Mesendoderm (in vitro differentiated cells): ENCODE data around the gene HSPB8.
A peak's percentile ranks its signal among the peaks of the same experiment; 100 is the strongest.

ENCODE experiments used
- DNase-seq: peaks from one replicate; pipeline ENCODE4 v3.0.0; 2013
- H2AK5ac ChIP-seq: 2 replicates; pipeline ENCODE4 v1.6.1; 2013; ENCODE audit warnings: low read length, inconsistent platforms
- H2BK120ac ChIP-seq: 2 replicates; pipeline ENCODE4 v1.6.1; 2013; ENCODE audit warnings: low read depth, mild to moderate bottlenecking, low read length, moderate library complexity, mixed read lengths
- H2BK15ac ChIP-seq: replicated peaks from 2 replicates; pipeline ENCODE4 v1.6.1; 2013; ENCODE audit warnings: low read depth, mild to moderate bottlenecking, moderate library complexity
- H2BK5ac ChIP-seq: 2 replicates; pipeline ENCODE4 v1.6.1; 2013; ENCODE audit warnings: low read length, inconsistent platforms
- H3K18ac ChIP-seq: 2 replicates; pipeline ENCODE4 v1.6.1; 2013; ENCODE audit warnings: mild to moderate bottlenecking, low read length, mixed read lengths
- H3K23ac ChIP-seq: one replicate; pipeline ENCODE4 v1.6.1; 2013; ENCODE audit warnings: low read length
- H3K27ac ChIP-seq: 2 replicates; pipeline ENCODE4 v1.5.1; 2013; ENCODE audit warnings: low read depth, mild to moderate bottlenecking, inconsistent platforms, low read length, moderate library complexity
- H3K27me3 ChIP-seq: 2 replicates; pipeline ENCODE4 v1.6.1; 2013; ENCODE audit warnings: low read length, control low read depth, mild to moderate bottlenecking, inconsistent platforms; ENCODE audit not compliant: insufficient read depth, poor library complexity
- H3K36me3 ChIP-seq: 2 replicates; pipeline ENCODE4 v1.6.1; 2013; ENCODE audit warnings: low read length, inconsistent platforms; ENCODE audit not compliant: control insufficient read depth, insufficient read depth
- H3K4ac ChIP-seq: one replicate; pipeline ENCODE4 v1.6.1; 2013; ENCODE audit warnings: low read depth, mild to moderate bottlenecking, low read length, moderate library complexity
- H3K4me1 ChIP-seq: 2 replicates; pipeline ENCODE4 v1.6.1; 2013; ENCODE audit warnings: low read depth, low read length, inconsistent platforms; ENCODE audit not compliant: control insufficient read depth
- H3K4me2 ChIP-seq: 2 replicates; pipeline ENCODE4 v1.6.1; 2013; ENCODE audit warnings: low read length
- H3K4me3 ChIP-seq: 2 replicates; pipeline ENCODE4 v1.5.1; 2013; ENCODE audit warnings: mild to moderate bottlenecking, low read length
- H3K56ac ChIP-seq: one replicate; pipeline ENCODE4 v1.6.1; 2013; ENCODE audit warnings: low read length
- H3K79me1 ChIP-seq: 2 replicates; pipeline ENCODE4 v1.6.1; 2013; ENCODE audit warnings: low read length, inconsistent platforms
- H3K79me2 ChIP-seq: 2 replicates; pipeline ENCODE4 v1.6.1; 2013; ENCODE audit warnings: mild to moderate bottlenecking, low read length; ENCODE audit not compliant: control insufficient read depth, insufficient read depth
- H3K9ac ChIP-seq: 2 replicates; pipeline ENCODE4 v1.6.1; 2013; ENCODE audit warnings: low read length, inconsistent platforms
- H4K5ac ChIP-seq: one replicate; pipeline ENCODE4 v1.6.1; 2013; ENCODE audit warnings: low read length
- H4K8ac ChIP-seq: one replicate; pipeline ENCODE4 v1.6.1; 2013; ENCODE audit warnings: low read depth, mild to moderate bottlenecking, control low read depth, low read length, moderate library complexity
- WGBS: extraction: QIAGEN DNeasy Blood & Tissue Kit; methylation state at CpG from one replicate; pipeline ENCODE4 v1.1.7; 2013; ENCODE audit warnings: low lambda C conversion rate, missing lambda C conversion rate; ENCODE audit not compliant: insufficient coverage; ENCODE audit errors: extremely low coverage; 5-methylcytosine and 5-hydroxymethylcytosine counted together

HSPB8 gene

DNA sequence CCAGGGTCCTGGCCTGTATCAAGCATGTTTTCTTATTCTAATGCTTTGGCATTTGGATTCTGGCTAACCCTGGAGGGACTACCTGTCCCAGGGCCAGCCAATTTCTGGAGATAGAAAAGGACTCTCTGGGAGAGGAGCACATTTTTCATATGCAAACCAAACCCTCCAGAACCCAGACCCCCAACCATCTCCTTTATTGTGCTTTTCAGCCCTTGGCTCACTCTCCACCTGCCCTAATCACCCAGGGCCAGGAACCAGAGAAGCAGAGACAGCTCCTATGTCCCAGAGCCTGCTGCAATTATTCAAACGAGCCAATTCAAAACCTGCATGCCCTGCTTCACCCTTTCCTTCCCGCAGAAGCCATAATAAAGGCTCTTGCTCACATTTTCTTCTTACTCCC is 23.8 kb downstream of the HSPB8 start:
- no peak overlapping the region for H2AK5ac ChIP-seq
- H3K56ac ChIP-seq, result no peak overlapping the region
- H3K4me1 ChIP-seq, result no peaks in the 10 kb centered on the region
- WGBS, result no CpG with 5 or more reads among the region's 2 CpGs
- no peak overlapping the region for H2BK120ac ChIP-seq
- no peak overlapping the region for H3K4me2 ChIP-seq
- H3K4me3 ChIP-seq, result no peak overlapping the region
- H4K8ac ChIP-seq, result no peak overlapping the region
- no peaks in the 10 kb centered on the region for H3K79me1 ChIP-seq
- no peak overlapping the region for H2BK5ac ChIP-seq
- no peak overlapping the region for H2BK15ac ChIP-seq
- H3K4ac ChIP-seq, result no peak overlapping the region
- no peak overlapping the region for H4K5ac ChIP-seq
- no peak overlapping the region for H3K27ac ChIP-seq
- H3K23ac ChIP-seq, result no peak overlapping the region
- no peak overlapping the region for H3K18ac ChIP-seq
- H3K36me3 ChIP-seq, result no peaks in the 10 kb centered on the region
- no peak for DNase-seq
- H3K9ac ChIP-seq, result no peak overlapping the region
- H3K27me3 ChIP-seq, result no peaks in the 10 kb centered on the region
- H3K79me2 ChIP-seq, result no peaks in the 10 kb centered on the region

DNA sequence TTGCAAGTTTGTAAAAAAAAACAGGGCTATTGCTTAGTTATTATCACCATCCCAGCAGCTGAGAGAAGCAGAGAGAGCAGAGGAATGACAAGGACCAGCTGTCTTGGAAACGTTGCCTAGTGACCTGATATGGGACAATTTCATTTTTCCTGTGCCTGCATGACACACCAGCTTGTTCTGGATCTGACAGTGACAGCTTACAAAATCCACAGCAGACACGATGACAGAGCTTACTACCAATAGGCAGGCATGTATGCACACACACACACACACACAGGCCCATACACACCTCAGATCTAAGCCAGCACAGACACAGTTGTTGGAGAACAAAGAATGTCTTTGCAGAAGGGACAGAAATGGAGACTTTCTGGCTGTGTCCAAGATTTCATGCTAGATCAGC is 25.4 kb downstream of the HSPB8 start:
- no peak overlapping the region for H3K18ac ChIP-seq
- H2AK5ac ChIP-seq, result no peak overlapping the region
- H2BK5ac ChIP-seq, result no peak overlapping the region
- H3K4ac ChIP-seq, result no peak overlapping the region
- no peaks in the 10 kb centered on the region for H3K36me3 ChIP-seq
- no CpG with 5 or more reads among the region's 2 CpGs for WGBS
- H3K4me1 ChIP-seq, result no peaks in the 10 kb centered on the region
- H2BK120ac ChIP-seq, result no peak overlapping the region
- H3K56ac ChIP-seq, result no peak overlapping the region
- no peak overlapping the region for H3K27ac ChIP-seq
- no peaks in the 10 kb centered on the region for H3K79me2 ChIP-seq
- no peak overlapping the region for H4K5ac ChIP-seq
- H3K9ac ChIP-seq, result no peak overlapping the region
- no peak overlapping the region for H4K8ac ChIP-seq
- H3K4me2 ChIP-seq, result no peak overlapping the region
- H2BK15ac ChIP-seq, result no peak overlapping the region
- no peak overlapping the region for H3K23ac ChIP-seq
- no peaks in the 10 kb centered on the region for H3K79me1 ChIP-seq
- DNase-seq, result no peak
- H3K27me3 ChIP-seq, result no peaks in the 10 kb centered on the region
- no peak overlapping the region for H3K4me3 ChIP-seq

DNA sequence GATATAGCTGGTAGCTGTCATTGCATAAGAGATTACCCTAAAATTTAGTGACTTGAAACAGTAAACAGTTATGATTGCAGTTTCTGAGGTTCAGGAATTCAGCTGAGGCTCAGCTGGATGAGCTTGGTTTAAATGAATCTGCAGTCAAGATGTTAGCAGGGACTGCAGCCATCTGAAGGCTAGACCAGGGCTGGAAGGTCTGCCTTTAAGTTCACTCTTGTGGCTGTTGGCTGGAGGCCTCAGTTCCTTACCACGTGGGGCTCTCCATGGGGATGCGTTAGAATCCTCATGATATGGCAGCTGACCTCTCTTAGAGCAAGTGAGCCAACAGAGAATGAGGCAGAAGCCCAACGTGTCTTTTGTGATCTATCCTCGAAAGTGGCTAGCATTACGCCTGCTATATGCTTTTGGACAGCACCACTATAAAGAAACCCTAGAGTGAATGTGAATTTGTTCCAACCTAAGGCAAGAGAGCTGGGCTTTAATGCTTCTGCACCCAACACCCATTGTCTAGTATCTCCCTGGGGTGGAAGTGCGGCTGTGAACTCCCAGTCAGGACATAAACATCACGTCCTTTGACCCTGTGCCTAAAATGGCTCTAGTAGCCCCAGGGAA is 26.0 kb downstream of the HSPB8 start:
- H3K36me3 ChIP-seq, result no peaks in the 10 kb centered on the region
- no peak overlapping the region for H3K23ac ChIP-seq
- no peak overlapping the region for H2BK120ac ChIP-seq
- H4K5ac ChIP-seq, result no peak overlapping the region
- H3K4me1 ChIP-seq, result no peaks in the 10 kb centered on the region
- no peaks in the 10 kb centered on the region for H3K27me3 ChIP-seq
- no peak overlapping the region for H3K9ac ChIP-seq
- no peak overlapping the region for H2BK15ac ChIP-seq
- DNase-seq, result no peak
- no peak overlapping the region for H4K8ac ChIP-seq
- WGBS, result no CpG with 5 or more reads among the region's 7 CpGs
- H3K18ac ChIP-seq, result no peak overlapping the region
- no peak overlapping the region for H3K4me3 ChIP-seq
- H3K79me1 ChIP-seq, result no peaks in the 10 kb centered on the region
- H3K4me2 ChIP-seq, result no peak overlapping the region
- no peak overlapping the region for H3K56ac ChIP-seq
- no peak overlapping the region for H3K27ac ChIP-seq
- no peak overlapping the region for H2BK5ac ChIP-seq
- no peaks in the 10 kb centered on the region for H3K79me2 ChIP-seq
- no peak overlapping the region for H3K4ac ChIP-seq
- no peak overlapping the region for H2AK5ac ChIP-seq

DNA sequence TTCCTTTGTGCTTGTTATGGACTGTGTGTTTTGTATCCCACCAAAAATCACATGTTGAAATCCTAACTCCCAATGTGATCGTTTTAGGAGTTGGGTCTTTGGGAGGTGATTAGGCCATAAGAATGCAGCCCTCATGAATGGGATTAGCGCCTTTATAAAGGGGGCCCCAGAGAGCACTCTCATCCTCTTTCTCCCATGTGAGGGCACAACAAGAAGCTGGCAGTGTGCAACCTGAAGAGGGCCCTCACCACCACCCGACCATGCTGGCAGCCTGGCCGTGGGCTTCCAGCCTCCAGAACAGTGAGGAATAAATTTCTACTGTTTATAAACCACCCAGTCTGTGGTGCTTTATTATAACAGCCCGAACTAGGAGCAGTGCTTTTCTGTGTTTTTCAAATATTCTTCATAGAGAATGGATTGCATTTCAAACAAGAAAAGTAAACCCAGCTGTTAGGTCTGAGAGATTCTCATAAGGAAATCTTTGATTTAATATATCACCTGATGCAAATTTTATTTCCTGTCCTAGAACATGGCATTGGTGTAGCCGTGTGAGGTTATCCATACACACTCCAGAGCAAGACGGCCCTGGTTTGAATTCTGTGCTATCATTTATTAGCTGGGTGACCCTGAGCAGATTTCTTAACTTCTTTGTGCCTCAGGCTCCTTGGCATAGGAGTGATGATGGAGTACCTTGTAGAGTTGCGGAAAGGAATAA is 27.8 kb downstream of the HSPB8 start:
- no peak overlapping the region for H3K27ac ChIP-seq
- no CpG with 5 or more reads among the region's 8 CpGs for WGBS

DNA sequence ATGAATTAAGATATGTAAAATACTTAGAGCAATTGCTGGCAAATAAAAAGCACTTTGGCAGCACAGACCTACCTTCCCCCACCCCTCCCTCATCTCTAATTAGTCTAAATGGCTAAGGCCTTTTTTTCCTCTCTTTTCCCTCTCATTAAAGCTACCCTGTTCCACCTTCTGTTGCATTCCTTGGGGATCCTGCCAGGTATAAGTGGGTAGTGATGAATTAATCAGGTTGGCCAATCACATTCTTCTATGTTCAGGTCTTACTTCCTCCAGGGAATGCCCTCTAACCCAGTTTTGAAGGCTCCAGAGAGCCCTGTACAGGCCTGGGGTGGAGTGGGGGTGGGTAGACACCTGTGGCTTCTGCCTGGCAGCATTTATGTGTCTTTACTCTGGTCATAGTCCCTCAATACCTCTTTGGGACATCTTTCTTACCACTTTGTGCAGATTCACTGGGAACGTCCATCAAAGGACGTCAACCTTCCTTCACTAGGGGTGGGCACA is 28.4 kb downstream of the HSPB8 start:
- H3K18ac ChIP-seq, result no peak overlapping the region
- H3K4me1 ChIP-seq, result no peaks in the 10 kb centered on the region
- no peak overlapping the region for H3K4me3 ChIP-seq
- no peaks in the 10 kb centered on the region for H3K27me3 ChIP-seq
- no peak overlapping the region for H2BK120ac ChIP-seq
- no peak overlapping the region for H4K5ac ChIP-seq
- H3K4me2 ChIP-seq, result no peak overlapping the region
- H2BK5ac ChIP-seq, result no peak overlapping the region
- H3K79me1 ChIP-seq, result no peaks in the 10 kb centered on the region
- no peak overlapping the region for H4K8ac ChIP-seq
- no CpG with 5 or more reads among the region's 2 CpGs for WGBS
- no peak overlapping the region for H3K56ac ChIP-seq
- no peak overlapping the region for H3K27ac ChIP-seq
- H2BK15ac ChIP-seq, result no peak overlapping the region
- H2AK5ac ChIP-seq, result no peak overlapping the region
- DNase-seq, result no peak
- H3K79me2 ChIP-seq, result no peaks in the 10 kb centered on the region
- H3K23ac ChIP-seq, result no peak overlapping the region
- H3K9ac ChIP-seq, result no peak overlapping the region
- H3K36me3 ChIP-seq, result no peaks in the 10 kb centered on the region
- no peak overlapping the region for H3K4ac ChIP-seq

More for the DNA sequence above, 27.8 kb downstream of the HSPB8 start:
- Histone ChIP-seq H2AK5ac (no peak overlapping the region), H3K4me3 (no peak overlapping the region), H3K79me2 (no peaks in the 10 kb centered on the region), H3K18ac (no peak overlapping the region), H3K4me1 (no peaks in the 10 kb centered on the region), H2BK120ac (no peak overlapping the region), H3K56ac (no peak overlapping the region), H3K27me3 (no peaks in the 10 kb centered on the region), H3K36me3 (no peaks in the 10 kb centered on the region), H4K8ac (no peak overlapping the region), H3K4ac (no peak overlapping the region), H4K5ac (no peak overlapping the region), H3K9ac (no peak overlapping the region), H3K79me1 (no peaks in the 10 kb centered on the region), H3K4me2 (no peak overlapping the region), H2BK15ac (no peak overlapping the region), H3K23ac (no peak overlapping the region), H2BK5ac (no peak overlapping the region)
- peak; percentile 49 for DNase-seq
